ENCODE data around the gene CNTNAP2.

DNA sequence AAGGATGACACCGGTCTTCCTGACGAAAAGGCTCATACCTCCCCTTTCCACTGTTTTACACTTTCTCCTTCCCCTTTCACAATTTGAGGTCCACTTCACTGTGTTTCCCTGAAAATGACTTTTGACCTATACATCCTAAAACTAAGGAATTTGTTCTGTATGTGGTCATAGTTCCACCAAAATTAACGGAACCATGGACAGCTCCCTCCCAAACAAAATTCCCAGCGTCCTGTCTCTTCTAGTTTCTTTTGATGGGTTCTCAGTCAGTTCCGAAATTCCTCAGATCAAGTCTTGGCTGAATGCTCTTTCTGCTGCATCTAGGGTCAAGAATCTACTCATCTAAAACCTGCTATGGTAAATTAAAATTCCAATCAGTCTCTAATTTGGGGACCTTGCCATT is 1191.9 kb downstream of the CNTNAP2 start:
- TF ChIP-seq, protein P1, sequence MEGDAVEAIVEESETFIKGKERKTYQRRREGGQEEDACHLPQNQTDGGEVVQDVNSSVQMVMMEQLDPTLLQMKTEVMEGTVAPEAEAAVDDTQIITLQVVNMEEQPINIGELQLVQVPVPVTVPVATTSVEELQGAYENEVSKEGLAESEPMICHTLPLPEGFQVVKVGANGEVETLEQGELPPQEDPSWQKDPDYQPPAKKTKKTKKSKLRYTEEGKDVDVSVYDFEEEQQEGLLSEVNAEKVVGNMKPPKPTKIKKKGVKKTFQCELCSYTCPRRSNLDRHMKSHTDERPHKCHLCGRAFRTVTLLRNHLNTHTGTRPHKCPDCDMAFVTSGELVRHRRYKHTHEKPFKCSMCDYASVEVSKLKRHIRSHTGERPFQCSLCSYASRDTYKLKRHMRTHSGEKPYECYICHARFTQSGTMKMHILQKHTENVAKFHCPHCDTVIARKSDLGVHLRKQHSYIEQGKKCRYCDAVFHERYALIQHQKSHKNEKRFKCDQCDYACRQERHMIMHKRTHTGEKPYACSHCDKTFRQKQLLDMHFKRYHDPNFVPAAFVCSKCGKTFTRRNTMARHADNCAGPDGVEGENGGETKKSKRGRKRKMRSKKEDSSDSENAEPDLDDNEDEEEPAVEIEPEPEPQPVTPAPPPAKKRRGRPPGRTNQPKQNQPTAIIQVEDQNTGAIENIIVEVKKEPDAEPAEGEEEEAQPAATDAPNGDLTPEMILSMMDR (IDR thresholded peaks at IDR 0.05): no peak
- TF ChIP-seq POLR2AphosphoS5 (IDR thresholded peaks at IDR 0.05; ENCODE audit: insufficient read depth in 1 of 2, low read depth in 1 of 2) (no peak), POLR2A (IDR thresholded peaks at IDR 0.05) (no peak)
